Cardiac fibroblast (primary cell): ENCODE data around the gene GPR108.

Experiments
- DNase-seq, 2 donors: peaks; one replicate each; pipeline versions ENCODE4 v3.0.0 to v3.0.0-alpha.2; 2010; ENCODE audit warnings: low read depth in 2 of 2
- H3K4me3 ChIP-seq, 2 donors: replicated peaks in 1 of 2; 1 replicate in 1 of 2; 2 replicates in 1 of 2; pipeline ENCODE4 v1.5.1; 2011; ENCODE audit warnings: low read depth in 2 of 2, low read length in 2 of 2, mild to moderate bottlenecking in 2 of 2, moderate library complexity in 1 of 2
- CTCF ChIP-seq: IDR thresholded peaks from one replicate; pipeline ENCODE4 v1.5.1; 2011; ENCODE audit warnings: low read depth, mild to moderate bottlenecking, low read length, inconsistent platforms

The GPR108 gene

GRCh38 chr19:6721773-6722172, 15.6 kb downstream of the GPR108 start:
- no peak overlapping the region for H3K4me3 ChIP-seq
- DNase-seq = no peak
- no peak for TF ChIP-seq CTCF

- DNase-seq = no peak
- no peak for TF ChIP-seq CTCF
- no peak overlapping the region for H3K4me3 ChIP-seq
Measured at GRCh38 chr19:6721138-6721474, 16.3 kb downstream of the GPR108 start.

- peak; percentile 95 to 97 for DNase-seq
- no peak for TF ChIP-seq CTCF
- peak within 1 kb of the TSS; percentile 61 to 71 for H3K4me3 ChIP-seq
Measured at GRCh38 chr19:6720369-6721137, 16.8 kb downstream of the GPR108 start, which contains the start of gene C3. Gene C3, minus strand, starts transcription at chr19:6720650. Its CDS starts 61 bp downstream, at chr19:6720589.

GRCh38 chr19:6719992-6720368, 17.4 kb downstream of the GPR108 start:
- DNase-seq = no peak
- TF ChIP-seq CTCF = no peak
- H3K4me3 ChIP-seq = peak overlapping the region; percentile 61 to 71

- no peak for DNase-seq
- H3K4me3 ChIP-seq = peak overlapping the region; percentile 61 to 71
Measured at GRCh38 chr19:6719540-6719861, 17.9 kb downstream of the GPR108 start.

GRCh38 chr19:6718741-6719539, 18.4 kb downstream of the GPR108 start:
- peak; percentile 66 to 71 for DNase-seq
- peak overlapping the region; percentile 61 to 71 for H3K4me3 ChIP-seq
- TF ChIP-seq CTCF = no peak

More at GRCh38 chr19:6719540-6719861, 17.9 kb downstream of the GPR108 start:
- no peak for TF ChIP-seq CTCF
